Lower lobe of right lung (tissue), 2 donors: ENCODE data around the gene DNM3. TPM values are rescaled to one million over a fixed set of nuclear protein-coding genes. Genes with fewer than 3 reads are reported as not detected.

Experiments
- ATAC-seq, 2 donors: fragments of 200-7000 bp; cut with Tn5 transposase; one replicate each; pipeline ENCODE4 v1.9.1; 2020 to 2022; ENCODE audit warnings: mild to moderate bottlenecking in 2 of 2, moderate library complexity in 2 of 2
- DNase-seq: peaks from one replicate; pipeline ENCODE4 v3.0.0-alpha.2; 2020
- H3K27ac ChIP-seq: fragments of 200-600 bp; one replicate; pipeline ENCODE4 v1.8.0; 2022
- H3K27me3 ChIP-seq: fragments of 200-600 bp; one replicate; pipeline ENCODE4 v1.8.0; 2022; ENCODE audit warnings: low read depth
- H3K36me3 ChIP-seq: fragments of 200-600 bp; one replicate; pipeline ENCODE4 v1.8.0; 2022; ENCODE audit warnings: mild to moderate bottlenecking
- H3K4me1 ChIP-seq: fragments of 200-600 bp; one replicate; pipeline ENCODE4 v1.8.0; 2022
- H3K4me3 ChIP-seq: fragments of 200-600 bp; one replicate; pipeline ENCODE4 v1.8.0; 2022; ENCODE audit warnings: mild to moderate bottlenecking
- H3K9me3 ChIP-seq: fragments of 200-600 bp; one replicate; pipeline ENCODE4 v1.8.0; 2022
- CTCF ChIP-seq: fragments of 200-600 bp; IDR thresholded peaks from one replicate; pipeline ENCODE4 v1.8.0; 2022; ENCODE audit warnings: antibody characterized with exemption, mild to moderate bottlenecking
- intact Hi-C: fragments of 100-400 bp; cut with DNase I; formaldehyde crosslinking; loops from one replicate; pipeline ENCODE4 v1.11.0; 2022
- total RNA-seq: library from RNA; stranded (reverse); fragmentation: NEBNext Ultra II Directional; extraction: Animal tissue kit (Norgen Biotek cat#: 25700); gene quantifications from one replicate; pipeline ENCODE4 v1.2.1, GENCODE V29; 2021
- donor health status: DM: no; HTN: yes; CAD: no; lungs with severe emphysema.

DNM3 gene
- total RNA-seq, 1 donor from 2014 or later: 12.4 TPM

DNA sequence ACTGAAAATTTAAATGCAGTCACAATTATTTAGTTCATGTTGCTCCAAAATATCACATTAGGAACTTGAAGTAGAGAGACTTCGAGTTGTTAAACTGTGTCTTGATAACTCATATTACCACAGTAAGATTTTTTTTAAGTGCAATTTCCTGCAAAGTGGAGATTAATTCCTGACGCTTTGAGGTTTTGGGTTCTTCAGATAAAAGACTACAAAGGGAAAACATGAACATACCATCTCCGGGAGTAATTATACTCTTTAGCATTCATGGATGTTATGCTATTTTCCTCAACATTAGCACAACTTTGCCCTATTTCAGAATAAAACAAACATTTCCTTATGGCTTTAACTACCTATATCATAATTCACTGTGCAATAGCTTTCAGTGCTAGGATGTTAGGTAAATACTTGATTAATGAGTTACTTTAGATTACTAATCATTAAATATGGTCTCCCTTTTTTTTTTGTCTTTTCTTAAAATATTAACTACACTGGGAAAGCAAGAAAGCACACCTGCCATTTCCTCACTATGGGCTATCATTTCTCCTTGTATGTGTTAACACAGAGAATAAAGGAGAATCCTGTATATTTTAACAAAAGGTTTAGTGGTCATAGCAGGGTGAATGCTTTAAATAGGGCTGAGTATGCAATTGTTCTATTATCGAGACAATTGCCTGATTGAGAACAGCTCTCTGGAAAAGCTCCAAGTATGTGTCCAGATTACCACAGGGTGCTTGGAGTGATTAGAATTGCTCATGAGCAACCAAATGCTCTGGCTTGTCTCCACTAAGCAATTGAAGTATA lies 326.7 kb downstream of the DNM3 start:
- peak in 1 of 2 donors; percentile 31 for ATAC-seq
- H3K27me3 ChIP-seq: no peaks in the 10 kb centered on the region
- TF ChIP-seq CTCF: no peak
- no peaks in the 10 kb centered on the region for H3K36me3 ChIP-seq
- no peaks in the 10 kb centered on the region for H3K4me1 ChIP-seq
- no peak overlapping the region for H3K4me3 ChIP-seq
- no peak for DNase-seq
- H3K9me3 ChIP-seq: no peaks in the 10 kb centered on the region
- H3K27ac ChIP-seq: no peak overlapping the region
- intact Hi-C loops: no loop called here

GRCh38 chr1:172168597-172168872 lies 327.2 kb downstream of the DNM3 start:
- H3K4me1 ChIP-seq: no peaks in the 10 kb centered on the region
- TF ChIP-seq CTCF: no peak
- no peaks in the 10 kb centered on the region for H3K9me3 ChIP-seq
- no peak for DNase-seq
- H3K4me3 ChIP-seq: no peak overlapping the region
- no peaks in the 10 kb centered on the region for H3K36me3 ChIP-seq
- H3K27me3 ChIP-seq: no peaks in the 10 kb centered on the region
- no peak for ATAC-seq
- intact Hi-C loops: no loop called here
- no peak overlapping the region for H3K27ac ChIP-seq

DNA sequence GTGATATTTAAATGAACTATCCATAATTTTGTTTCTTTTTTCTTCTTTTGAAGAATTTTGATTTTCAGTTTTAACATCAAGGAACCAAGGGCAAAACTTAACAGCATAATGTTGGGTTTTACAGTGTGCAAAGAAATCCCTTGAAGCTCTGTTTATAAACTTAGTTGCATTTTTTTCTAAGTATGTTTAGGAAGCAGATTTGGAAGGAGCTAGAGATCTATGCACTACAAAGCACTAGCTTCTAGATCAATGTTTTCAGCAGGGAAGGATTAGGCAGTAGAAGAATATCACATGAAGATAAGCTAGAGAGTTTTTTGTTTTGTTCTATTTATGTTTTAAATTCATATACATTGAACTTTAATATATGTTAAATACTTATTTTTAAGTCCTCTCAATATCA lies 328.5 kb downstream of the DNM3 start:
- no peaks in the 10 kb centered on the region for H3K4me1 ChIP-seq
- H3K27me3 ChIP-seq: no peaks in the 10 kb centered on the region
- no peak for TF ChIP-seq CTCF
- no peaks in the 10 kb centered on the region for H3K36me3 ChIP-seq
- ATAC-seq (no peak), DNase-seq (no peak)
- intact Hi-C loops: no loop called here
- no peaks in the 10 kb centered on the region for H3K9me3 ChIP-seq
- no peak overlapping the region for H3K27ac ChIP-seq
- no peak overlapping the region for H3K4me3 ChIP-seq

GRCh38 chr1:172172352-172172831 lies 331.1 kb downstream of the DNM3 start:
- intact Hi-C loops: no loop called here
- H3K4me1 ChIP-seq: no peaks in the 10 kb centered on the region
- H3K27me3 ChIP-seq: no peaks in the 10 kb centered on the region
- no peak for DNase-seq
- no peaks in the 10 kb centered on the region for H3K9me3 ChIP-seq
- no peak overlapping the region for H3K4me3 ChIP-seq
- no peak overlapping the region for H3K27ac ChIP-seq
- no peaks in the 10 kb centered on the region for H3K36me3 ChIP-seq
- no peak for TF ChIP-seq CTCF
- ATAC-seq: no peak

GRCh38 chr1:172176206-172176605 lies 334.9 kb downstream of the DNM3 start:
- intact Hi-C loops: no loop called here
- no peak overlapping the region for H3K27ac ChIP-seq
- H3K4me3 ChIP-seq: no peak overlapping the region
- DNase-seq (no peak), ATAC-seq (no peak)
- no peaks in the 10 kb centered on the region for H3K9me3 ChIP-seq
- peaks cover 7% of the 10 kb centered on the region for H3K4me1 ChIP-seq
- no peak for TF ChIP-seq CTCF
- no peaks in the 10 kb centered on the region for H3K36me3 ChIP-seq
- H3K27me3 ChIP-seq: no peaks in the 10 kb centered on the region
